ENCODE measurements around the gene ANKMY1. TPM values are rescaled to one million over a fixed set of nuclear protein-coding genes. Genes with fewer than 3 reads are reported as not detected.
A peak's percentile ranks its signal among the peaks of the same experiment; 100 is the strongest.

Gene ANKMY1
- total and polyA plus RNA-seq, 12 donors = 1.9 to 15.6 (median 5.3) TPM

- no peak overlapping the region for H3K27ac ChIP-seq
- H3K4me1 ChIP-seq = no peaks in the 10 kb centered on the region
- no peak overlapping the region for H3K4me3 ChIP-seq
- no peak for TF ChIP-seq CTCF (IDR thresholded peaks at IDR 0.05)
- 87% methylated on average over 14 of the region's 14 CpGs for WGBS, 2 donors
- DNase-seq (no peak), ATAC-seq (no peak)
- intact Hi-C loops (cut with DNase I) = loop anchor here in 1 of 10 donors (10.0 kb wide), 1 partner anchor 212 kb away; no protein-coding TSS in a partner anchor
- H3K27me3 ChIP-seq = no peaks in the 10 kb centered on the region
- H3K36me3 ChIP-seq = peaks cover 0 to 38% (median 0%) of the 10 kb centered on the region in 9 donors
- H3K9me3 ChIP-seq = no peaks in the 10 kb centered on the region
Observed at GRCh38 chr2:240502430-240503121, 55.2 kb downstream of the ANKMY1 start.

- DNase-seq (no peak), ATAC-seq (no peak)
- no peak for TF ChIP-seq CTCF (IDR thresholded peaks at IDR 0.05)
- no peaks in the 10 kb centered on the region for H3K27me3 ChIP-seq
- H3K9me3 ChIP-seq = no peaks in the 10 kb centered on the region
- H3K4me3 ChIP-seq = no peak overlapping the region
- peaks cover 0 to 43% (median 0%) of the 10 kb centered on the region in 9 donors for H3K36me3 ChIP-seq
- intact Hi-C loops (cut with DNase I) = loop anchor here in 1 of 10 donors (10.0 kb wide), 1 partner anchor 213 kb away; no protein-coding TSS in a partner anchor
- WGBS, 2 donors = 90 to 94% methylated on average over 5 of the region's 5 CpGs
- no peak overlapping the region for H3K27ac ChIP-seq
- H3K4me1 ChIP-seq = no peaks in the 10 kb centered on the region
Observed at GRCh38 chr2:240502059-240502429, 55.7 kb downstream of the ANKMY1 start.

GRCh38 chr2:240501531-240501991, 56.2 kb downstream of the ANKMY1 start:
- DNase-seq (no peak), ATAC-seq (no peak)
- Histone ChIP-seq H3K4me1 (no peaks in the 10 kb centered on the region), H3K9me3 (no peaks in the 10 kb centered on the region), H3K27ac (no peak overlapping the region), H3K4me3 (no peak overlapping the region), H3K36me3 (peaks cover 0 to 45% (median 0%) of the 10 kb centered on the region in 9 donors), H3K27me3 (no peaks in the 10 kb centered on the region)
- no peak for TF ChIP-seq CTCF (IDR thresholded peaks at IDR 0.05)
- WGBS, 2 donors = 89 to 95% methylated on average over 13 of the region's 13 CpGs
- intact Hi-C loops (cut with DNase I) = loop anchor here in 1 of 10 donors (10.0 kb wide), 1 partner anchor 213 kb away; no protein-coding TSS in a partner anchor

- Histone ChIP-seq H3K9me3 (no peaks in the 10 kb centered on the region), H3K27me3 (no peaks in the 10 kb centered on the region), H3K4me3 (no peak overlapping the region), H3K36me3 (peaks cover 0 to 47% (median 0%) of the 10 kb centered on the region in 9 donors), H3K4me1 (no peaks in the 10 kb centered on the region), H3K27ac (no peak overlapping the region)
- no peak for TF ChIP-seq CTCF (IDR thresholded peaks at IDR 0.05)
- 93 to 94% methylated on average over 24 of the region's 24 CpGs for WGBS, 2 donors
- ATAC-seq (peak in 1 of 8 donors; percentile 9), DNase-seq (no peak)
- intact Hi-C loops (cut with DNase I) = loop anchor here in 1 of 10 donors (10.0 kb wide), 1 partner anchor 214 kb away; no protein-coding TSS in a partner anchor
Observed at GRCh38 chr2:240500561-240501423, 57.0 kb downstream of the ANKMY1 start.
